GM21786 (cell line): ENCODE results near the gene OR10P1.
"Not testable (repeated sequence)": the region's sequence is repeated elsewhere in the genome, so short reads cannot be mapped to it uniquely, and the experiment has no call there.

Experiments
- ATAC-seq: cut with Tn5 transposase; IDR thresholded peaks from one replicate; pipeline ENCODE4 v1.9.1; 2021; ENCODE audit not compliant: unreplicated experiment

Gene OR10P1

GRCh38 chr12:55650620-55651298 is 14.1 kb downstream of the OR10P1 start:
- not testable (repeated sequence) for ATAC-seq

GRCh38 chr12:55651299-55651683 is 14.6 kb downstream of the OR10P1 start:
- ATAC-seq, result no peak

GRCh38 chr12:55652352-55652751 is 15.7 kb downstream of the OR10P1 start:
- no peak for ATAC-seq

- no peak for ATAC-seq
Observed at GRCh38 chr12:55653031-55653430, 16.3 kb downstream of the OR10P1 start.

GRCh38 chr12:55654511-55655214 is 18.0 kb downstream of the OR10P1 start:
- ATAC-seq, result no peak

GRCh38 chr12:55657212-55657611 is 20.5 kb downstream of the OR10P1 start:
- no peak for ATAC-seq

- ATAC-seq, result no peak
Observed at GRCh38 chr12:55658212-55658611, 21.5 kb downstream of the OR10P1 start.

GRCh38 chr12:55658635-55659391 is 22.1 kb downstream of the OR10P1 start:
- ATAC-seq, result no peak

GRCh38 chr12:55659486-55660385 is 23.0 kb downstream of the OR10P1 start:
- ATAC-seq, result peak; percentile 55

GRCh38 chr12:55663391-55663790 is 26.7 kb downstream of the OR10P1 start:
- ATAC-seq, result no peak

- no peak for ATAC-seq
Observed at GRCh38 chr12:55664826-55665225, 28.1 kb downstream of the OR10P1 start.

GRCh38 chr12:55666508-55666907 is 29.8 kb downstream of the OR10P1 start:
- peak; percentile 59 for ATAC-seq

- ATAC-seq, result no peak
Observed at GRCh38 chr12:55670276-55670675, 33.6 kb downstream of the OR10P1 start.

- ATAC-seq, result no peak
Observed at GRCh38 chr12:55671746-55672145, 35.1 kb downstream of the OR10P1 start.

- ATAC-seq, result peak; percentile 100
Observed at GRCh38 chr12:55673638-55674037, 36.9 kb downstream of the OR10P1 start.

- ATAC-seq, result no peak
Observed at GRCh38 chr12:55675666-55676065, 39.0 kb downstream of the OR10P1 start.

GRCh38 chr12:55676707-55677106 is 40.0 kb downstream of the OR10P1 start:
- no peak for ATAC-seq

- ATAC-seq, result no peak
Observed at GRCh38 chr12:55679691-55680090, 43.0 kb downstream of the OR10P1 start.

- ATAC-seq, result no peak
Observed at GRCh38 chr12:55681142-55682077, 44.7 kb downstream of the OR10P1 start.
